Epithelial cell of proximal tubule (primary cell): ENCODE results near the gene STIL. TPM values are rescaled to one million over a fixed set of nuclear protein-coding genes. Genes with fewer than 3 reads are reported as not detected.
A peak's percentile ranks its signal among the peaks of the same experiment; 100 is the strongest.

Experiments
- DNase-seq: peaks from one replicate; pipeline ENCODE4 v3.0.0-alpha.2; 2011; ENCODE audit warnings: low read depth
- H3K4me3 ChIP-seq: 2 replicates; pipeline ENCODE4 v1.5.1; 2011; ENCODE audit warnings: low read depth, mild to moderate bottlenecking, low read length
- CTCF ChIP-seq: conservative IDR thresholded peaks from 2 replicates; pipeline ENCODE4 v1.5.1; 2012; ENCODE audit warnings: low read depth, mild to moderate bottlenecking, low read length
- total RNA-seq: library from RNA; depleted of rRNA; stranded (reverse); fragments of >200 nt; gene quantifications from 2 replicates; pipeline ENCODE4 v1.2.3, GENCODE V29; 2015

STIL gene
- total RNA-seq, 1 donor from 2014 or later = 17.3 TPM

- no peak for DNase-seq
- TF ChIP-seq CTCF = no peak
- peak overlapping the region; percentile 16 for H3K4me3 ChIP-seq
These were observed 89.1 kb downstream of the STIL start for GRCh38 chr1:47224676-47225399.

GRCh38 chr1:47223921-47224675 lies 89.8 kb downstream of the STIL start:
- no peak for TF ChIP-seq CTCF
- H3K4me3 ChIP-seq = no peak overlapping the region
- DNase-seq = no peak

- no peak for TF ChIP-seq CTCF
- no peak for DNase-seq
- no peak overlapping the region for H3K4me3 ChIP-seq
These were observed 90.6 kb downstream of the STIL start for GRCh38 chr1:47223174-47223920.

- TF ChIP-seq CTCF = no peak
- no peak for DNase-seq
- no peak overlapping the region for H3K4me3 ChIP-seq
These were observed 91.5 kb downstream of the STIL start for GRCh38 chr1:47222476-47222875.

- DNase-seq = no peak
- no peak overlapping the region for H3K4me3 ChIP-seq
These were observed 94.2 kb downstream of the STIL start for GRCh38 chr1:47219590-47220220.

More at GRCh38 chr1:47219590-47220220, 94.2 kb downstream of the STIL start:
- TF ChIP-seq CTCF = no peak
